Glomerular endothelial cell (primary cell): ENCODE data around the gene FAM107B. TPM values are rescaled to one million over a fixed set of nuclear protein-coding genes. Genes with fewer than 3 reads are reported as not detected.
"Not testable (repeated sequence)": the region's sequence is repeated elsewhere in the genome, so short reads cannot be mapped to it uniquely, and the experiment has no call there.

Experiments
- DNase-seq: peaks from one replicate; pipeline ENCODE4 v3.0.0-alpha.2; 2011; ENCODE audit warnings: low read depth, low spot score; ENCODE audit errors: extremely low read depth
- total RNA-seq: library from RNA; depleted of rRNA; stranded (reverse); fragments of >200 nt; gene quantifications from 2 replicates; pipeline ENCODE4 v1.2.3, GENCODE V29; 2015

The FAM107B gene
- total RNA-seq, 1 donor from 2014 or later = 81.1 TPM

- no peak for DNase-seq
Measured at GRCh38 chr10:14667280-14667679, 107.4 kb downstream of the FAM107B start.

GRCh38 chr10:14665865-14666857, 108.5 kb downstream of the FAM107B start:
- DNase-seq = no peak

- no peak for DNase-seq
Measured at GRCh38 chr10:14665304-14665703, 109.4 kb downstream of the FAM107B start.

- DNase-seq = no peak
Measured at GRCh38 chr10:14664345-14664744, 110.4 kb downstream of the FAM107B start.

- no peak for DNase-seq
Measured at GRCh38 chr10:14661818-14662217, 112.9 kb downstream of the FAM107B start.

GRCh38 chr10:14660831-14661230, 113.9 kb downstream of the FAM107B start:
- no peak for DNase-seq

- DNase-seq = no peak
Measured at GRCh38 chr10:14659626-14660196, 115.0 kb downstream of the FAM107B start.

- not testable (repeated sequence) for DNase-seq
Measured at GRCh38 chr10:14659137-14659536, 115.6 kb downstream of the FAM107B start.

- DNase-seq = no peak
Measured at GRCh38 chr10:14658331-14659127, 116.2 kb downstream of the FAM107B start.

GRCh38 chr10:14656052-14656730, 118.5 kb downstream of the FAM107B start:
- no peak for DNase-seq

- no peak for DNase-seq
Measured at GRCh38 chr10:14654821-14655382, 119.8 kb downstream of the FAM107B start.

- DNase-seq = no peak
Measured at GRCh38 chr10:14653271-14654161, 121.2 kb downstream of the FAM107B start.

GRCh38 chr10:14652816-14653215, 121.9 kb downstream of the FAM107B start:
- DNase-seq = no peak

GRCh38 chr10:14652067-14652466, 122.6 kb downstream of the FAM107B start:
- no peak for DNase-seq

GRCh38 chr10:14649739-14650138, 125.0 kb downstream of the FAM107B start:
- DNase-seq = no peak

- DNase-seq = no peak
Measured at GRCh38 chr10:14648946-14649345, 125.8 kb downstream of the FAM107B start.

- peak; percentile 66 for DNase-seq
Measured at GRCh38 chr10:14648005-14648765, 126.5 kb downstream of the FAM107B start.

GRCh38 chr10:14645239-14645960, 129.3 kb downstream of the FAM107B start:
- DNase-seq = no peak
